ENCODE measurements around the gene KPNB1.

GRCh38 chr17:47634870-47635269 is 14.8 kb upstream of the KPNB1 start:
- no peak for TF ChIP-seq CTCF (IDR thresholded peaks at IDR 0.05; ENCODE audit: insufficient read depth, low read length)
- no peak for TF ChIP-seq POLR2AphosphoS5 (IDR thresholded peaks at IDR 0.05; ENCODE audit: low read depth)
- TF ChIP-seq GABPA (IDR thresholded peaks at IDR 0.05; ENCODE audit: low read depth): no peak
- TF ChIP-seq, protein P1, sequence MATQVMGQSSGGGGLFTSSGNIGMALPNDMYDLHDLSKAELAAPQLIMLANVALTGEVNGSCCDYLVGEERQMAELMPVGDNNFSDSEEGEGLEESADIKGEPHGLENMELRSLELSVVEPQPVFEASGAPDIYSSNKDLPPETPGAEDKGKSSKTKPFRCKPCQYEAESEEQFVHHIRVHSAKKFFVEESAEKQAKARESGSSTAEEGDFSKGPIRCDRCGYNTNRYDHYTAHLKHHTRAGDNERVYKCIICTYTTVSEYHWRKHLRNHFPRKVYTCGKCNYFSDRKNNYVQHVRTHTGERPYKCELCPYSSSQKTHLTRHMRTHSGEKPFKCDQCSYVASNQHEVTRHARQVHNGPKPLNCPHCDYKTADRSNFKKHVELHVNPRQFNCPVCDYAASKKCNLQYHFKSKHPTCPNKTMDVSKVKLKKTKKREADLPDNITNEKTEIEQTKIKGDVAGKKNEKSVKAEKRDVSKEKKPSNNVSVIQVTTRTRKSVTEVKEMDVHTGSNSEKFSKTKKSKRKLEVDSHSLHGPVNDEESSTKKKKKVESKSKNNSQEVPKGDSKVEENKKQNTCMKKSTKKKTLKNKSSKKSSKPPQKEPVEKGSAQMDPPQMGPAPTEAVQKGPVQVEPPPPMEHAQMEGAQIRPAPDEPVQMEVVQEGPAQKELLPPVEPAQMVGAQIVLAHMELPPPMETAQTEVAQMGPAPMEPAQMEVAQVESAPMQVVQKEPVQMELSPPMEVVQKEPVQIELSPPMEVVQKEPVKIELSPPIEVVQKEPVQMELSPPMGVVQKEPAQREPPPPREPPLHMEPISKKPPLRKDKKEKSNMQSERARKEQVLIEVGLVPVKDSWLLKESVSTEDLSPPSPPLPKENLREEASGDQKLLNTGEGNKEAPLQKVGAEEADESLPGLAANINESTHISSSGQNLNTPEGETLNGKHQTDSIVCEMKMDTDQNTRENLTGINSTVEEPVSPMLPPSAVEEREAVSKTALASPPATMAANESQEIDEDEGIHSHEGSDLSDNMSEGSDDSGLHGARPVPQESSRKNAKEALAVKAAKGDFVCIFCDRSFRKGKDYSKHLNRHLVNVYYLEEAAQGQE (IDR thresholded peaks at IDR 0.05; ENCODE audit: insufficient replicate concordance, low read depth): no peak
